NCI-H82 (cell line): ENCODE data around the gene DENND4C.
"Not testable (repeated sequence)": the region's sequence is repeated elsewhere in the genome, so short reads cannot be mapped to it uniquely, and the experiment has no call there.

Experiments used
- DNase-seq: peaks from one replicate; lab custom pipeline; 2025; lab: John Stamatoyannopoulos, UW

DENND4C gene

GRCh38 chr9:19410195-19410503 is 179.7 kb downstream of the DENND4C start:
- no peak for DNase-seq

GRCh38 chr9:19410594-19410993 is 180.1 kb downstream of the DENND4C start:
- DNase-seq = no peak

GRCh38 chr9:19411316-19411715 is 180.8 kb downstream of the DENND4C start:
- DNase-seq = no peak

- not testable (repeated sequence) for DNase-seq
Observed at GRCh38 chr9:19413456-19413855, 183.0 kb downstream of the DENND4C start.

- DNase-seq = no peak
Observed at GRCh38 chr9:19416143-19416542, 185.7 kb downstream of the DENND4C start.

GRCh38 chr9:19420877-19421276 is 190.4 kb downstream of the DENND4C start:
- DNase-seq = no peak
